ENCODE results near the gene PLCL2.

PLCL2 gene

DNA sequence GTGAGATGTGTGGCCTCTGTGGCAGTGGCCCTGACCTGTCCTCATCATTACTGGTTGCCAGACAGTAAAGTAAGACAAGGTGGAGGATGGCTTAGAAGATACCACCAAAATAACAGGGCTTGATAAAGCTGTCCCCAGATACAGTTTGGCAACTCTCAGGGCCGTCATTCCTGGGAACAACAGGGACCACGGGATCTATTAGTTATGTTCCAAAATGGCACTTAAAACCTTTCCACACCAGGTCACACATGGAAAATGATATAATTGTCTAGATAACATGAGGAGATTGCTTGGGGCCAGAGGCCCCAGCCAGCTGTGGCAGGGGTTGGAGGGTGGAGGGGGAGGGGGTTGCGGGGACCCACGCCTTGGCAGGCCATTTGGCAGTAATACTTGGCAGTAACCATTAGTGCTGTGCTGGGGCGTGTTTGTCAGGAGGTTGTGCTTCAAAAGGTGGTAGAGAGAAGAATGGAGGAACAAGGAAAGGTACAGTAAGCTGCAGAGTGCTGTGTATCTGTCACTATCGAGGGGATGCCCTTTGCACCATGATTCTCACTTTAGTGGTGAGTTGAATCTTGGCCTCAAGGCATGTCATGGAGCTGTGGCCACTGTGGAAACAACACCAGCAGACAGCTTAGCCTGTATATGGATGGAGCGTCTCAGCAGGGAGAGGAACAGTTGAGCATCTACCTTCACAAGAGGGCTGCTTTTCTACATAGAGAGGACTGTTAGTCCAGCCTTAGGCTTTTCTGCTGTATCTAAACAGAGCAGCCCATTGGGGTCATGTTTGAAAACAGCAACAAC is 14.0 kb downstream of the PLCL2 start:
- H3K9me3 ChIP-seq (ENCODE audit: control insufficient read depth, low read depth, low read length): no peaks in the 10 kb centered on the region

DNA sequence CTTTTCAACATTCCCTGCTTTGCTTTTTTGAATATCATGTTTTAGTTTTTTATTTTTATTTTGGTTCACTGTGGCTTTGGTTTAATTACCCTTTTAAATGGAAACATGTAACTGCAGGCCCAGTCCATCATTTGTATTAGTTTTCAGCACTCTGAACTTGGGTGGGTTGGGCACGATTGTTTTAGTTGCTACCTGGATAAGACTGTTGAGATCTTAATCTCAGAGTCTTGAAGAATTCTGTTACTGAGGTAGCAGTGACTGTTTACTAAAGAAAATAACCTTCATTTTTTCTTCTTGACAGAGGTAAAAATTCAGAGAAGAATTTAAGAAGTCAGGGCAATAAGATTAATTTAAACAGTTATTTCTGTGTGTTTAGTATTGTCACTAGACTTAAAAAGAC is 15.2 kb downstream of the PLCL2 start:
- Histone ChIP-seq H3K36me3 (ENCODE audit: control insufficient read depth, low read depth, low read length) (no peaks in the 10 kb centered on the region), H3K27ac (ENCODE audit: low read length) (no peak overlapping the region), H3K27me3 (ENCODE audit: control insufficient read depth, insufficient read depth, low read length) (no peaks in the 10 kb centered on the region)

More for the DNA sequence above, 14.0 kb downstream of the PLCL2 start:
- no peak overlapping the region for H3K9ac ChIP-seq (ENCODE audit: low read length)
- no peaks in the 10 kb centered on the region for H3K27me3 ChIP-seq (ENCODE audit: control insufficient read depth, insufficient read depth, low read length)
- no peak overlapping the region for H3K4me3 ChIP-seq (ENCODE audit: low read length)
- no peak overlapping the region for H3K27ac ChIP-seq (ENCODE audit: low read length)
- H3K4me1 ChIP-seq (ENCODE audit: control insufficient read depth, low read depth, low read length): peaks cover 10% of the 10 kb centered on the region
- H3K36me3 ChIP-seq (ENCODE audit: control insufficient read depth, low read depth, low read length): no peaks in the 10 kb centered on the region

DNA sequence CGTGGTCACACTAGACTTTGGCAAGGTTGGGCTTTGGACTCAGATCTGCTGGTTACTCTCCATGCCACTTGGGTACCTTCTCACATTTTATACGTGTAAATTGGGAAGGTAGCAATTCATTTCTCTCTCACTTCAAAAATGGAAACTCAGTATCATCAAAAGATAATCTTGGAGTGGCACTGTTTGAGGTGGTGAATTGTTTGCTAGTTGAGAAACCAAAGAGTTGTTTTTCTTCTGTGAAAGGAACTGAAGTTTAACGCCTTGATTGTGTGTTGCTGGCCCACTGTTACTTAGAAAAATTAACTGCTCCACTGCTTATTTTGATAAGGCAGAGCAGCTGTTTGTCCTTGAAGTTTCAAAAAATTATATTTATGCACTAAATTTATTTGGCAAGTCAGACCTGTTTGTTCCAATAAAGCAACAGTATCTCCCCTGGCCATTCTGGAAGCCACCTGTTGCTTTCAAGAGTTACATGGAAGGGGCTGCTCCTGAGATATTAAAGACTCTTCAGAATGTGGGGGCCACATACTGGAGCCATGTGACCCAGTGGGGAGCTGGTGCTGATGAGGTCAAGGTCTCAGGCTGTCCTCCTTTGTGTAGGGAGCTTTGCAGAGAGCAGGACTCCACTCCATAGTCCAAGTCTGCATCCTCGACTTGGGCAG is 16.2 kb downstream of the PLCL2 start:
- Histone ChIP-seq H3K4me3 (ENCODE audit: low read length) (no peak overlapping the region), H3K27me3 (ENCODE audit: control insufficient read depth, insufficient read depth, low read length) (no peaks in the 10 kb centered on the region), H3K9me3 (ENCODE audit: control insufficient read depth, low read depth, low read length) (no peaks in the 10 kb centered on the region), H3K9ac (ENCODE audit: low read length) (no peak overlapping the region), H3K27ac (ENCODE audit: low read length) (no peak overlapping the region), H3K4me1 (ENCODE audit: control insufficient read depth, low read depth, low read length) (peaks cover 19% of the 10 kb centered on the region), H3K36me3 (ENCODE audit: control insufficient read depth, low read depth, low read length) (no peaks in the 10 kb centered on the region)

More for the DNA sequence above, 15.2 kb downstream of the PLCL2 start:
- Histone ChIP-seq H3K9ac (ENCODE audit: low read length) (no peak overlapping the region), H3K4me1 (ENCODE audit: control insufficient read depth, low read depth, low read length) (peaks cover 14% of the 10 kb centered on the region), H3K9me3 (ENCODE audit: control insufficient read depth, low read depth, low read length) (no peaks in the 10 kb centered on the region), H3K4me3 (ENCODE audit: low read length) (no peak overlapping the region)

DNA sequence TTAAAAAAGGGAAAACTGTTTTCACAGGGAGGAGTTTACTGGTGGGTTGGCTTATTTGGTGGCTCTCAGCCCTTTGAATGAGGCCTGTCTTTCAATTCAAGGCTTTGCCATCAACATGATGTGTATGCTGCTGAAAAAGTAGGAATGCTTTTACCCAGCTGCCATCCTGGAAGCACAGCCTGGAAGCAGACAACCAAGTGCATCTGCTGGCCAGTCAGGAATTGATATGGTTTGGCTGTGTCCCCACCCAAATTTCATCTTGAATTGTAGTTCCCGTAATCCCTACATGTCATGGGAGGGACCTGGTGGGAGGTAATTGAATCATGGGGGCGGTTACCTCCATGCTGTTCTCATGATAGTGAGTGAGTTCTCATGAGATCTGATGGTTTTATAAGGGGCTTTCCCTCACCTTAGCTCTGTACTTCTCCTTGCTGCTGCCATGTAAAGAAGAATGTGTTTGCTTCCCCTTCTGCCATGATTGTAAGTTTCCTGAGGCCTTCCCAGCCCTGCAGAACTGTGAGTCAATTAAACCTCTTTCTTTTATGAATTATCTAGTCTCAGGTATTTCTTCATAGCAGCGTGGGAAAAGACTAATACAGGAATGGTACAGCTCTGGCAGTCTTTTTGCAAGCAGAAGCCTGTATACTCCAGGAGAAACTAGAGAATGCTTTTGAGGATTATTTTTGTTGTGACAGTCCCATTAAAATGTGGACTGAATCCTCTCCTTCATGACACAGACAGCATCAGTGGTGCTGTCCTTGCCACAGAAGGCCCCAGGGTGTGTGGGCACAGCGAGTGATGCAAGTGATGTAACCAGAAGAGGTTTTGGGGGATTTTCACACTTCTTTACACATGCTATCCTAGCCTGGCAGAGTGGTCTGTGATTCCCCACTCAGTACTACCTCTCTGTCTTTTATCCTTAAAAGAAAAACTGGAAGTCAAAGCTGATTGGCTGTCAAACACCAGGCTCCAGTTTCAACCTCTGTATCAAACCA is 20.0 kb downstream of the PLCL2 start:
- H3K4me1 ChIP-seq (ENCODE audit: control insufficient read depth, low read depth, low read length): peaks cover 26% of the 10 kb centered on the region
- no peaks in the 10 kb centered on the region for H3K36me3 ChIP-seq (ENCODE audit: control insufficient read depth, low read depth, low read length)
- H3K27me3 ChIP-seq (ENCODE audit: control insufficient read depth, insufficient read depth, low read length): no peaks in the 10 kb centered on the region
- no peaks in the 10 kb centered on the region for H3K9me3 ChIP-seq (ENCODE audit: control insufficient read depth, low read depth, low read length)
- no peak overlapping the region for H3K9ac ChIP-seq (ENCODE audit: low read length)
- no peak overlapping the region for H3K27ac ChIP-seq (ENCODE audit: low read length)
- no peak overlapping the region for H3K4me3 ChIP-seq (ENCODE audit: low read length)

DNA sequence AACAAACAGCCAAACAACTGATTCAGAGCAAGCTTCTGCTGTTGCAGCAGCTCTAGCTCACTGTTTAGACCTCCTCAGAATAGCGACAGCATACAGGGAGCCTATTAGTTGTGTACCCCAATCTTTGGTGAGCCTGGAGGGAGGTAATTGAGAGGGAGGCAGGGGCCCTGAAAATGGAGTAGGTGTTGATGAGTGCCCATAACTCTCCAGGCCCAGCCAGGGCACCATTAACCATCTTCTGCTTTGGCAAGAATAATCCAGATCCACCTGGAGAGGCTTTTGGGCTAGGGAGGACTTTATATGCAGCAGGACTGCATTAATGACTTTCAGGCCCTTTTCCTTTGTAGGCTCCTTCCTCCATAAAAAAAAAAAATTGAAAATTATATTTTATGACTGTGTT is 20.9 kb downstream of the PLCL2 start:
- no peak overlapping the region for H3K27ac ChIP-seq (ENCODE audit: low read length)
- no peaks in the 10 kb centered on the region for H3K27me3 ChIP-seq (ENCODE audit: control insufficient read depth, insufficient read depth, low read length)
- H3K36me3 ChIP-seq (ENCODE audit: control insufficient read depth, low read depth, low read length): no peaks in the 10 kb centered on the region
- H3K9ac ChIP-seq (ENCODE audit: low read length): no peak overlapping the region
- peaks cover 26% of the 10 kb centered on the region for H3K4me1 ChIP-seq (ENCODE audit: control insufficient read depth, low read depth, low read length)
- H3K4me3 ChIP-seq (ENCODE audit: low read length): no peak overlapping the region
- H3K9me3 ChIP-seq (ENCODE audit: control insufficient read depth, low read depth, low read length): no peaks in the 10 kb centered on the region

DNA sequence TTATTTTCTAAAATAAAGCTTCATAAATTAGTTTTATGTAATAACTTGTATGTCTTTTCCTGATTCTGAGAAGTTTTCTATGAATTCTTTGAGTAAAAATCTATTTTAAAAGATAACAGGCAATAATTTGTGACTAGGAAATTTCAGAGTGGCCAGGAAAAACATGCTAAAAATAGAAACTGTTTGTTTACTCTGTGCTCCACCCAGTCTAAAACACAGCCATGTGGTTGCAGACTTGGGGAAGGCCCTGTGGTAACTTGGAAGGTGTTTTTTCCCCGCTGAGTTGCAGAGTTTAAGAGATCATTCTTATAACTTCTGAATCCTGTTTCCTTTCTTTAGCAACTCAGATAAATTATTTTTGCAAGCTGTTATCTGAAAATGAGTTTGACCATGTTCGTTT is 21.9 kb downstream of the PLCL2 start:
- Histone ChIP-seq H3K4me1 (ENCODE audit: control insufficient read depth, low read depth, low read length) (peaks cover 26% of the 10 kb centered on the region), H3K36me3 (ENCODE audit: control insufficient read depth, low read depth, low read length) (no peaks in the 10 kb centered on the region), H3K27me3 (ENCODE audit: control insufficient read depth, insufficient read depth, low read length) (no peaks in the 10 kb centered on the region), H3K4me3 (ENCODE audit: low read length) (no peak overlapping the region), H3K9ac (ENCODE audit: low read length) (no peak overlapping the region), H3K27ac (ENCODE audit: low read length) (no peak overlapping the region), H3K9me3 (ENCODE audit: control insufficient read depth, low read depth, low read length) (no peaks in the 10 kb centered on the region)

DNA sequence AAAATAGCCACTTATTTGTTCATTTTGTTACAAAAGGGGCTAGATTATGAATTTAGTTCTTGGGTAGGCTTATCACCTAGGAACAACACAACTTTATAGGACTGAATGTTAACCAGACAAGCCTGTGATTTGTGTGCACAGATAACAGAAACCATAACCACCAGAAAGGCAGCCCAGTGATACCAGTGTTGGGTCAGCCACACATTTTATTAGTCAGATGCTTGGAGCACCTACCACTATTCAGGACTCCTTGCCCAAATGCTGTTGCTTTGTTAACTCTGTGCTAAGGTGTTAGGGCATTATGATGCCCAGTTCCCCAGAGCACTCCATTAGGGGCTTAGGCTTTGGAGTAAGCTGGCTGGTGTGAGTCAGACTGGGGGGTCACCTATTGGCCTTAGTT is 22.5 kb downstream of the PLCL2 start:
- no peak overlapping the region for H3K27ac ChIP-seq (ENCODE audit: low read length)
- H3K4me1 ChIP-seq (ENCODE audit: control insufficient read depth, low read depth, low read length): peaks cover 26% of the 10 kb centered on the region
- H3K9me3 ChIP-seq (ENCODE audit: control insufficient read depth, low read depth, low read length): no peaks in the 10 kb centered on the region
- H3K36me3 ChIP-seq (ENCODE audit: control insufficient read depth, low read depth, low read length): no peaks in the 10 kb centered on the region
- H3K27me3 ChIP-seq (ENCODE audit: control insufficient read depth, insufficient read depth, low read length): no peaks in the 10 kb centered on the region
- H3K4me3 ChIP-seq (ENCODE audit: low read length): no peak overlapping the region
- H3K9ac ChIP-seq (ENCODE audit: low read length): no peak overlapping the region

DNA sequence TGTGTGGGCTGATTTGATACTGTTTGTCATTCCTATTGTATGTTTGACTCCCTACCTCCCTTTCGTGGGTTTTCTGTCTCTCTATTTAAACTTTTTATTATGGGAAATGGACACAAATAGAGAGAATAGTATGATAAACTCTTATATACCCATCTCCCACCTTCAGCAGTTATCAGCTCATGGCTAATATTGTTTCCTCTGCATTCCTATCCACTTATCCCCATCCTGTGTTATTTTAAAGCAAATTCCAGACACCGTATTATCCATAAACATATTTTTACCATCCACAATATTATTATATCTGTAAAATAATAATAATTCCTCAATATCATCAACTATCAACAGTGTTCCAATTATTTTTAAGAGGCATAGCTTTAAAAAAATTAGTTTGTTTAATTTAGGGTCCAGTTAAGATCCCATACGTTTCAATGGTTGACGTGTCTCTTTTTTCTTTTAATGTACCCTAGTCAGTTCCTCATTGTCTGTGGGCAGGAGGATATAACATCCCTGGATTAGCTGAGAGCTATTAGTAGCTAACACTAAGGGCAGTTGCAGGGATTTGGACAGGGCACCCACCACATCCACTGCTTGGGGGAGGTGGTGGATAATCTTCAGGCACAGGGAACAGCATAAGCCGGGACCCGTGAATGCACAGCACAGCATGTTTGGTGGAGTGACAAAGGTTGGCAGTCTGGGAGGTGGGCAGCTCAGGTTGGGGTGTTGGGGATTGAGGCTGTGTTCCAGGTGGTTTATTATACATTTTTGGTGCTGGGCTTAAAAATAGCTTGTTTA is 23.5 kb downstream of the PLCL2 start:
- Histone ChIP-seq H3K9ac (ENCODE audit: low read length) (no peak overlapping the region), H3K4me1 (ENCODE audit: control insufficient read depth, low read depth, low read length) (peaks cover 21% of the 10 kb centered on the region), H3K27me3 (ENCODE audit: control insufficient read depth, insufficient read depth, low read length) (no peaks in the 10 kb centered on the region), H3K36me3 (ENCODE audit: control insufficient read depth, low read depth, low read length) (no peaks in the 10 kb centered on the region), H3K4me3 (ENCODE audit: low read length) (no peak overlapping the region), H3K9me3 (ENCODE audit: control insufficient read depth, low read depth, low read length) (no peaks in the 10 kb centered on the region), H3K27ac (ENCODE audit: low read length) (no peak overlapping the region)

DNA sequence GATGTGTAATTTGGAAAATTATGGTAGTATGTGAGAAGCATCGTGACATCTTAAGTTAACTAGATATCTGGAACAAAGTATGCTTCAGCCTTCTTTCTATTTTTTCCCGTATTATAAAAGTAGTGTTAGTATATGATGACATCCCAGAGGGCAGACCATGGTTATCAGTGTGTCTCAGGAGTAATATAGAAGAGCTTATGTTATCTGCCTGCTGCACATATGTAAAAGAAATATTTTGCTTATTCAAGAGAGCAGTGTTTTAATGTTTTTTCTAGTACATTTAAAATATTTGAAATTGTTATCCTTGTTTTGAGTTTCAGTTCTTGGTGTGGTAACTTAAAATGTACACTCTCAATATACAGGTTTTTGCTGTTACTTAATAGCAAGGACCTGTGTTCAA is 24.1 kb downstream of the PLCL2 start:
- Histone ChIP-seq H3K4me1 (ENCODE audit: control insufficient read depth, low read depth, low read length) (peaks cover 18% of the 10 kb centered on the region), H3K9me3 (ENCODE audit: control insufficient read depth, low read depth, low read length) (no peaks in the 10 kb centered on the region), H3K4me3 (ENCODE audit: low read length) (no peak overlapping the region), H3K27ac (ENCODE audit: low read length) (no peak overlapping the region), H3K9ac (ENCODE audit: low read length) (no peak overlapping the region), H3K27me3 (ENCODE audit: control insufficient read depth, insufficient read depth, low read length) (no peaks in the 10 kb centered on the region), H3K36me3 (ENCODE audit: control insufficient read depth, low read depth, low read length) (no peaks in the 10 kb centered on the region)

DNA sequence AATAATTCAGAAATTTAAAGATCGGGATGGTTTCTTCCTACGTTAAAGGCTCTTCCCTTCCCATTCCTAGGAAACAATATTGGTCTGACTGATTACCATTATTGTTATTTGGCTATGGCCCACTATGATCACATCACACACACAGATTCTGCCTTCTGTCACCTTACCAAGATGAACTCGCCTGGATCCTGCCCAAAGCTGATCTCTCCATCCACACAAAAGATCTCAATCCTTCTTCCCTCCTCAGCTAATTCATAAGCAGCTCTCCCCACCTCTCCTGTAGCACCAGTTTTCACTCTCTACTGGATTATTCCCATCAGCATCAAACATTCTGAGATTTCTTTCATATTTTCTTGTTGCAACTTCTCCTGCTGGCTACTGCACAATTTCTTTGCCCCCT is 25.0 kb downstream of the PLCL2 start:
- Histone ChIP-seq H3K4me1 (ENCODE audit: control insufficient read depth, low read depth, low read length) (peaks cover 16% of the 10 kb centered on the region), H3K9me3 (ENCODE audit: control insufficient read depth, low read depth, low read length) (no peaks in the 10 kb centered on the region), H3K9ac (ENCODE audit: low read length) (no peak overlapping the region), H3K27ac (ENCODE audit: low read length) (no peak overlapping the region), H3K27me3 (ENCODE audit: control insufficient read depth, insufficient read depth, low read length) (no peaks in the 10 kb centered on the region), H3K4me3 (ENCODE audit: low read length) (no peak overlapping the region), H3K36me3 (ENCODE audit: control insufficient read depth, low read depth, low read length) (no peaks in the 10 kb centered on the region)

DNA sequence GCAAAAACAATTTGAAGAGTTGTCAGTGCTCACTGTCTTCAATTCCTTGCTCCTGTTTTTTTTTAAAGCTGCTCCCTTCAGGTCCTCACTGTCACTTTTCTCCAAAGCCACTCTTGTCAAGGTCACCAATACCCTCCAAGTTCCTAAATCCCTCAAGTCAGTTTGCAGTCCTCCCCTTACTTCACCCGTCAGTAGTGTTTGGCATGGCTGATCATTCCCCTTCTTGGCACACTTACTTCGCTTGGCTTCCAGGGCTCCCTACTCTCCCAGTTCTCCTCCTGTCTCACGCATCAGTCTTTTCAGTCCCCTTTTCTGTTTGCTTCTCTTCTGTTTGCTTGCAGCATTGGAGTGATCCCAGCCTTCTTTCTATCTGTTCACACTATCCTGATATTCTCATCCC is 25.5 kb downstream of the PLCL2 start:
- Histone ChIP-seq H3K4me3 (ENCODE audit: low read length) (no peak overlapping the region), H3K9me3 (ENCODE audit: control insufficient read depth, low read depth, low read length) (no peaks in the 10 kb centered on the region), H3K4me1 (ENCODE audit: control insufficient read depth, low read depth, low read length) (peaks cover 12% of the 10 kb centered on the region), H3K27me3 (ENCODE audit: control insufficient read depth, insufficient read depth, low read length) (no peaks in the 10 kb centered on the region), H3K27ac (ENCODE audit: low read length) (no peak overlapping the region), H3K36me3 (ENCODE audit: control insufficient read depth, low read depth, low read length) (no peaks in the 10 kb centered on the region), H3K9ac (ENCODE audit: low read length) (no peak overlapping the region)

Data from iPS-18a (cell line).